ENCODE results near the gene ADARB1. TPM values are rescaled to one million over a fixed set of nuclear protein-coding genes. Genes with fewer than 3 reads are reported as not detected.

Gene ADARB1, protein sequence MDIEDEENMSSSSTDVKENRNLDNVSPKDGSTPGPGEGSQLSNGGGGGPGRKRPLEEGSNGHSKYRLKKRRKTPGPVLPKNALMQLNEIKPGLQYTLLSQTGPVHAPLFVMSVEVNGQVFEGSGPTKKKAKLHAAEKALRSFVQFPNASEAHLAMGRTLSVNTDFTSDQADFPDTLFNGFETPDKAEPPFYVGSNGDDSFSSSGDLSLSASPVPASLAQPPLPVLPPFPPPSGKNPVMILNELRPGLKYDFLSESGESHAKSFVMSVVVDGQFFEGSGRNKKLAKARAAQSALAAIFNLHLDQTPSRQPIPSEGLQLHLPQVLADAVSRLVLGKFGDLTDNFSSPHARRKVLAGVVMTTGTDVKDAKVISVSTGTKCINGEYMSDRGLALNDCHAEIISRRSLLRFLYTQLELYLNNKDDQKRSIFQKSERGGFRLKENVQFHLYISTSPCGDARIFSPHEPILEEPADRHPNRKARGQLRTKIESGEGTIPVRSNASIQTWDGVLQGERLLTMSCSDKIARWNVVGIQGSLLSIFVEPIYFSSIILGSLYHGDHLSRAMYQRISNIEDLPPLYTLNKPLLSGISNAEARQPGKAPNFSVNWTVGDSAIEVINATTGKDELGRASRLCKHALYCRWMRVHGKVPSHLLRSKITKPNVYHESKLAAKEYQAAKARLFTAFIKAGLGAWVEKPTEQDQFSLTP
- 12.8 to 15.1 TPM (median 14.6 TPM) in 3 replicates for total RNA-seq (2021)
- Bru-seq, nascent RNA = percentile 58 among the genes with signal in this experiment
- long read RNA-seq, experiment 1, full-length matches to known transcripts = 7 of 77 reads
- long read RNA-seq, experiment 1, partial matches to known transcripts = 13 of 77 reads
- long read RNA-seq, experiment 1, other reads (novel, unspliced or antisense) = 57 of 77 reads
- long read RNA-seq, experiment 2, partial matches to known transcripts = 2 of 12 reads
- long read RNA-seq, experiment 2, other reads (novel, unspliced or antisense) = 10 of 12 reads
- long read RNA-seq, experiment 3 = 0 reads

DNA sequence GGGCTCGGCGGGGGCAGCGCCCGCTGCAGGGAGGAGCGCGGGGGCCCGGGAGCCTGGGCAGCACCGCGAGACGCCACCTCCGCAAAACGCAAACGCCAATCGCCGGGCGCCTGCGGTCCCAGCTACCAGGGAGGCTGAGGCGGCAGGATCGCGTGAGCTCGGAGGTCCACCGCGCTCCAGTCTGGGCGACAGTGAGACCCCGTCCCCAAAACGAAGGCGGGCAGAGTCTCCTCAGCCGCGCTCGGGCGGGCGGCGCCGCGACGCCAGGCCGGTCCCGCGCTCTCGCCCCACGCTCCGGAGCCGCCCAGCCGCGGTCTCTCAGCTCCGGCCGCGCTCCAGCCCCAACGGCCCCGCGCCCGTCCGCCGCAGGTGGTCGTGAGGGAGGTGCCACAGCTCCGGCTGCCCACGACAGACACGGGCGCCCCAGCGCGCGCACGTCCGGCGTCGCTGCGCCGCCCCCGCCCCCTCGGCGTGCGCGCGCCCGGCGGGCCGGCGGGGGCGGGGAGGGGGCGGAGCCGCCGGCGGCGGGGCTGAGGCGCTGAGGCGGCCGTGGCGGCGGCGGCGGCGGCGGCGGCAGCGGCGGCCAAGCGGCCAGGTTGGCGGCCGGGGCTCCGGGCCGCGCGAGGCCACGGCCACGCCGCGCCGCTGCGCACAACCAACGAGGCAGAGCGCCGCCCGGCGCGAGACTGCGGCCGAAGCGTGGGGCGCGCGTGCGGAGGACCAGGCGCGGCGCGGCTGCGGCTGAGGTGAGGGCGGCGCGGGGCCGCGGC lies at the start of gene ADARB1:
Gene ADARB1, plus strand, starts transcription at position 533 of the 770 bp plus-strand sequence. CDS start 97,077 bp downstream, outside the sequence.
- H3K27ac Mint-ChIP-seq = peak within 1 kb of the TSS; percentile 80; the same call in 1 of the 2 replicates
- ChIA-PET POLR2A (interaction anchor here (1.2 to 1.6 kb wide), 3 partner anchors 20 to 83 kb away, joined by 3 to 6 read pairs (median 3); no protein-coding TSS in a partner anchor), CTCF (interaction anchor here (1.0 to 2.9 kb wide), 10 partner anchors 20 to 124 kb away, joined by 3 to 14 read pairs (median 5); no protein-coding TSS in a partner anchor)
- H3K4me3 Mint-ChIP-seq = peak within 1 kb of the TSS; percentile 82
- no peaks in the 10 kb centered on the region for H3K36me3 Mint-ChIP-seq
- H3K4me1 Mint-ChIP-seq = peaks cover 14% of the 10 kb centered on the region
- peak; percentile 49 for ATAC-seq
- H3K27me3 Mint-ChIP-seq (ENCODE audit: low read depth) = peaks cover 30% of the 10 kb centered on the region
- H3K9me3 Mint-ChIP-seq = no peaks in the 10 kb centered on the region
- DNase-seq (ENCODE audit: low spot score) = peak; percentile 68
- TF ChIP-seq, protein P1, sequence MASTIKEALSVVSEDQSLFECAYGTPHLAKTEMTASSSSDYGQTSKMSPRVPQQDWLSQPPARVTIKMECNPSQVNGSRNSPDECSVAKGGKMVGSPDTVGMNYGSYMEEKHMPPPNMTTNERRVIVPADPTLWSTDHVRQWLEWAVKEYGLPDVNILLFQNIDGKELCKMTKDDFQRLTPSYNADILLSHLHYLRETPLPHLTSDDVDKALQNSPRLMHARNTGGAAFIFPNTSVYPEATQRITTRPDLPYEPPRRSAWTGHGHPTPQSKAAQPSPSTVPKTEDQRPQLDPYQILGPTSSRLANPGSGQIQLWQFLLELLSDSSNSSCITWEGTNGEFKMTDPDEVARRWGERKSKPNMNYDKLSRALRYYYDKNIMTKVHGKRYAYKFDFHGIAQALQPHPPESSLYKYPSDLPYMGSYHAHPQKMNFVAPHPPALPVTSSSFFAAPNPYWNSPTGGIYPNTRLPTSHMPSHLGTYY (CRISPR knock-in tag; IDR thresholded peaks at IDR 0.05) = peak; percentile 88
- TF ChIP-seq ZNF671 (CRISPR knock-in tag; IDR thresholded peaks at IDR 0.05) (no peak), SMAD4 (CRISPR knock-in tag; IDR thresholded peaks at IDR 0.05) (no peak), FOXK1 (CRISPR knock-in tag; IDR thresholded peaks at IDR 0.05) (no peak), TEAD4 (CRISPR knock-in tag; IDR thresholded peaks at IDR 0.05) (no peak), ETV6 (CRISPR knock-in tag; IDR thresholded peaks at IDR 0.05) (no peak), ZNF263 (CRISPR knock-in tag; IDR thresholded peaks at IDR 0.05; ENCODE audit: low read depth) (no peak), PRRX2 (CRISPR knock-in tag; IDR thresholded peaks at IDR 0.05) (peak; percentile 79; the same call in 1 of the 2 replicates), HMGA2 (CRISPR knock-in tag; IDR thresholded peaks at IDR 0.05) (no peak), GABPB1 (CRISPR knock-in tag; IDR thresholded peaks at IDR 0.05) (0 out of 2 replicates have a peak, but pooled peaks have one; percentile 43), GTF2I (CRISPR knock-in tag; conservative IDR thresholded peaks at IDR 0.05) (no peak), FOXJ3 (CRISPR knock-in tag; IDR thresholded peaks at IDR 0.05; ENCODE audit: borderline replicate concordance) (no peak), SOX15 (CRISPR knock-in tag; IDR thresholded peaks at IDR 0.05) (no peak), JUN (CRISPR knock-in tag; IDR thresholded peaks at IDR 0.05) (peak; percentile 38; the same call in 1 of the 2 replicates), ZNF121 (CRISPR knock-in tag; IDR thresholded peaks at IDR 0.05) (no peak), NR2C2 (CRISPR knock-in tag; IDR thresholded peaks at IDR 0.05) (no peak), EMX1 (CRISPR knock-in tag; IDR thresholded peaks at IDR 0.05) (peak; percentile 86), JAZF1 (CRISPR knock-in tag; IDR thresholded peaks at IDR 0.05) (no peak)
- TF ChIP-seq, protein P2, sequence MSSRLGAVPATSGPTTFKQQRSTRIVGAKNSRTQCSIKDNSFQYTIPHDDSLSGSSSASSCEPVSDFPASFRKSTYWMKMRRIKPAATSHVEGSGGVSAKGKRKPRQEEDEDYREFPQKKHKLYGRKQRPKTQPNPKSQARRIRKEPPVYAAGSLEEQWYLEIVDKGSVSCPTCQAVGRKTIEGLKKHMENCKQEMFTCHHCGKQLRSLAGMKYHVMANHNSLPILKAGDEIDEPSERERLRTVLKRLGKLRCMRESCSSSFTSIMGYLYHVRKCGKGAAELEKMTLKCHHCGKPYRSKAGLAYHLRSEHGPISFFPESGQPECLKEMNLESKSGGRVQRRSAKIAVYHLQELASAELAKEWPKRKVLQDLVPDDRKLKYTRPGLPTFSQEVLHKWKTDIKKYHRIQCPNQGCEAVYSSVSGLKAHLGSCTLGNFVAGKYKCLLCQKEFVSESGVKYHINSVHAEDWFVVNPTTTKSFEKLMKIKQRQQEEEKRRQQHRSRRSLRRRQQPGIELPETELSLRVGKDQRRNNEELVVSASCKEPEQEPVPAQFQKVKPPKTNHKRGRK (CRISPR knock-in tag; IDR thresholded peaks at IDR 0.05; ENCODE audit: borderline replicate concordance) = no peak
- TF ChIP-seq, protein P3, sequence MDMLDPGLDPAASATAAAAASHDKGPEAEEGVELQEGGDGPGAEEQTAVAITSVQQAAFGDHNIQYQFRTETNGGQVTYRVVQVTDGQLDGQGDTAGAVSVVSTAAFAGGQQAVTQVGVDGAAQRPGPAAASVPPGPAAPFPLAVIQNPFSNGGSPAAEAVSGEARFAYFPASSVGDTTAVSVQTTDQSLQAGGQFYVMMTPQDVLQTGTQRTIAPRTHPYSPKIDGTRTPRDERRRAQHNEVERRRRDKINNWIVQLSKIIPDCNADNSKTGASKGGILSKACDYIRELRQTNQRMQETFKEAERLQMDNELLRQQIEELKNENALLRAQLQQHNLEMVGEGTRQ (CRISPR knock-in tag; IDR thresholded peaks at IDR 0.05) = no peak
- TF ChIP-seq, protein P4, sequence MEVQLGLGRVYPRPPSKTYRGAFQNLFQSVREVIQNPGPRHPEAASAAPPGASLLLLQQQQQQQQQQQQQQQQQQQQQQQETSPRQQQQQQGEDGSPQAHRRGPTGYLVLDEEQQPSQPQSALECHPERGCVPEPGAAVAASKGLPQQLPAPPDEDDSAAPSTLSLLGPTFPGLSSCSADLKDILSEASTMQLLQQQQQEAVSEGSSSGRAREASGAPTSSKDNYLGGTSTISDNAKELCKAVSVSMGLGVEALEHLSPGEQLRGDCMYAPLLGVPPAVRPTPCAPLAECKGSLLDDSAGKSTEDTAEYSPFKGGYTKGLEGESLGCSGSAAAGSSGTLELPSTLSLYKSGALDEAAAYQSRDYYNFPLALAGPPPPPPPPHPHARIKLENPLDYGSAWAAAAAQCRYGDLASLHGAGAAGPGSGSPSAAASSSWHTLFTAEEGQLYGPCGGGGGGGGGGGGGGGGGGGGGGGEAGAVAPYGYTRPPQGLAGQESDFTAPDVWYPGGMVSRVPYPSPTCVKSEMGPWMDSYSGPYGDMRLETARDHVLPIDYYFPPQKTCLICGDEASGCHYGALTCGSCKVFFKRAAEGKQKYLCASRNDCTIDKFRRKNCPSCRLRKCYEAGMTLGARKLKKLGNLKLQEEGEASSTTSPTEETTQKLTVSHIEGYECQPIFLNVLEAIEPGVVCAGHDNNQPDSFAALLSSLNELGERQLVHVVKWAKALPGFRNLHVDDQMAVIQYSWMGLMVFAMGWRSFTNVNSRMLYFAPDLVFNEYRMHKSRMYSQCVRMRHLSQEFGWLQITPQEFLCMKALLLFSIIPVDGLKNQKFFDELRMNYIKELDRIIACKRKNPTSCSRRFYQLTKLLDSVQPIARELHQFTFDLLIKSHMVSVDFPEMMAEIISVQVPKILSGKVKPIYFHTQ (CRISPR knock-in tag; IDR thresholded peaks at IDR 0.05) = no peak
- TF ChIP-seq, protein P5, sequence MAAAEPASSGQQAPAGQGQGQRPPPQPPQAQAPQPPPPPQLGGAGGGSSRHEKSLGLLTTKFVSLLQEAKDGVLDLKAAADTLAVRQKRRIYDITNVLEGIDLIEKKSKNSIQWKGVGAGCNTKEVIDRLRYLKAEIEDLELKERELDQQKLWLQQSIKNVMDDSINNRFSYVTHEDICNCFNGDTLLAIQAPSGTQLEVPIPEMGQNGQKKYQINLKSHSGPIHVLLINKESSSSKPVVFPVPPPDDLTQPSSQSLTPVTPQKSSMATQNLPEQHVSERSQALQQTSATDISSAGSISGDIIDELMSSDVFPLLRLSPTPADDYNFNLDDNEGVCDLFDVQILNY (CRISPR knock-in tag; IDR thresholded peaks at IDR 0.05) = no peak
- TF ChIP-seq, protein P6, sequence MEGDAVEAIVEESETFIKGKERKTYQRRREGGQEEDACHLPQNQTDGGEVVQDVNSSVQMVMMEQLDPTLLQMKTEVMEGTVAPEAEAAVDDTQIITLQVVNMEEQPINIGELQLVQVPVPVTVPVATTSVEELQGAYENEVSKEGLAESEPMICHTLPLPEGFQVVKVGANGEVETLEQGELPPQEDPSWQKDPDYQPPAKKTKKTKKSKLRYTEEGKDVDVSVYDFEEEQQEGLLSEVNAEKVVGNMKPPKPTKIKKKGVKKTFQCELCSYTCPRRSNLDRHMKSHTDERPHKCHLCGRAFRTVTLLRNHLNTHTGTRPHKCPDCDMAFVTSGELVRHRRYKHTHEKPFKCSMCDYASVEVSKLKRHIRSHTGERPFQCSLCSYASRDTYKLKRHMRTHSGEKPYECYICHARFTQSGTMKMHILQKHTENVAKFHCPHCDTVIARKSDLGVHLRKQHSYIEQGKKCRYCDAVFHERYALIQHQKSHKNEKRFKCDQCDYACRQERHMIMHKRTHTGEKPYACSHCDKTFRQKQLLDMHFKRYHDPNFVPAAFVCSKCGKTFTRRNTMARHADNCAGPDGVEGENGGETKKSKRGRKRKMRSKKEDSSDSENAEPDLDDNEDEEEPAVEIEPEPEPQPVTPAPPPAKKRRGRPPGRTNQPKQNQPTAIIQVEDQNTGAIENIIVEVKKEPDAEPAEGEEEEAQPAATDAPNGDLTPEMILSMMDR (IDR thresholded peaks at IDR 0.05) = no peak
- TF ChIP-seq, protein P7, sequence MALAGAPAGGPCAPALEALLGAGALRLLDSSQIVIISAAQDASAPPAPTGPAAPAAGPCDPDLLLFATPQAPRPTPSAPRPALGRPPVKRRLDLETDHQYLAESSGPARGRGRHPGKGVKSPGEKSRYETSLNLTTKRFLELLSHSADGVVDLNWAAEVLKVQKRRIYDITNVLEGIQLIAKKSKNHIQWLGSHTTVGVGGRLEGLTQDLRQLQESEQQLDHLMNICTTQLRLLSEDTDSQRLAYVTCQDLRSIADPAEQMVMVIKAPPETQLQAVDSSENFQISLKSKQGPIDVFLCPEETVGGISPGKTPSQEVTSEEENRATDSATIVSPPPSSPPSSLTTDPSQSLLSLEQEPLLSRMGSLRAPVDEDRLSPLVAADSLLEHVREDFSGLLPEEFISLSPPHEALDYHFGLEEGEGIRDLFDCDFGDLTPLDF (CRISPR knock-in tag; IDR thresholded peaks at IDR 0.05) = no peak

Data from WTC11 (cell line).